CD4-positive, alpha-beta T cell treated with Interleukin-2 at 100 ng/mL for 4 hours (primary cell): ENCODE data around the gene ZNF804A.

Source experiments
- DNase-seq: peaks from one replicate; pipeline ENCODE4 v3.0.0-alpha.2; 2020; ENCODE audit warnings: low spot score

Gene ZNF804A

GRCh38 chr2:184611361-184612085 is 13.2 kb downstream of the ZNF804A start:
- no peak for DNase-seq

GRCh38 chr2:184620367-184620766 is 22.0 kb downstream of the ZNF804A start:
- no peak for DNase-seq

GRCh38 chr2:184624311-184624710 is 26.0 kb downstream of the ZNF804A start:
- DNase-seq, result no peak

GRCh38 chr2:184628051-184628450 is 29.7 kb downstream of the ZNF804A start:
- DNase-seq, result no peak

- DNase-seq, result no peak
Measured at GRCh38 chr2:184633726-184634125, 35.4 kb downstream of the ZNF804A start.

GRCh38 chr2:184637781-184638180 is 39.5 kb downstream of the ZNF804A start:
- no peak for DNase-seq

GRCh38 chr2:184644685-184645084 is 46.4 kb downstream of the ZNF804A start:
- no peak for DNase-seq

- no peak for DNase-seq
Measured at GRCh38 chr2:184646177-184646576, 47.8 kb downstream of the ZNF804A start.

- no peak for DNase-seq
Measured at GRCh38 chr2:184646593-184646992, 48.3 kb downstream of the ZNF804A start.

- DNase-seq, result no peak
Measured at GRCh38 chr2:184654945-184655344, 56.6 kb downstream of the ZNF804A start.

- DNase-seq, result no peak
Measured at GRCh38 chr2:184677171-184677570, 78.8 kb downstream of the ZNF804A start.

- no peak for DNase-seq
Measured at GRCh38 chr2:184679219-184680018, 81.1 kb downstream of the ZNF804A start.

GRCh38 chr2:184680825-184681224 is 82.5 kb downstream of the ZNF804A start:
- DNase-seq, result no peak

GRCh38 chr2:184681642-184682321 is 83.5 kb downstream of the ZNF804A start:
- no peak for DNase-seq

- DNase-seq, result no peak
Measured at GRCh38 chr2:184683911-184684310, 85.6 kb downstream of the ZNF804A start.

GRCh38 chr2:184685999-184686841 is 87.9 kb downstream of the ZNF804A start:
- DNase-seq, result no peak

GRCh38 chr2:184689638-184690037 is 91.3 kb downstream of the ZNF804A start:
- DNase-seq, result no peak

- DNase-seq, result no peak
Measured at GRCh38 chr2:184692141-184692734, 93.9 kb downstream of the ZNF804A start.

- DNase-seq, result no peak
Measured at GRCh38 chr2:184696644-184697043, 98.3 kb downstream of the ZNF804A start.

GRCh38 chr2:184698476-184698875 is 100.1 kb downstream of the ZNF804A start:
- DNase-seq, result no peak

- DNase-seq, result no peak
Measured at GRCh38 chr2:184721881-184722280, 123.6 kb downstream of the ZNF804A start.

GRCh38 chr2:184727813-184728212 is 129.5 kb downstream of the ZNF804A start:
- DNase-seq, result no peak
